ENCODE measurements around the gene C4orf17.

Gene C4orf17

DNA sequence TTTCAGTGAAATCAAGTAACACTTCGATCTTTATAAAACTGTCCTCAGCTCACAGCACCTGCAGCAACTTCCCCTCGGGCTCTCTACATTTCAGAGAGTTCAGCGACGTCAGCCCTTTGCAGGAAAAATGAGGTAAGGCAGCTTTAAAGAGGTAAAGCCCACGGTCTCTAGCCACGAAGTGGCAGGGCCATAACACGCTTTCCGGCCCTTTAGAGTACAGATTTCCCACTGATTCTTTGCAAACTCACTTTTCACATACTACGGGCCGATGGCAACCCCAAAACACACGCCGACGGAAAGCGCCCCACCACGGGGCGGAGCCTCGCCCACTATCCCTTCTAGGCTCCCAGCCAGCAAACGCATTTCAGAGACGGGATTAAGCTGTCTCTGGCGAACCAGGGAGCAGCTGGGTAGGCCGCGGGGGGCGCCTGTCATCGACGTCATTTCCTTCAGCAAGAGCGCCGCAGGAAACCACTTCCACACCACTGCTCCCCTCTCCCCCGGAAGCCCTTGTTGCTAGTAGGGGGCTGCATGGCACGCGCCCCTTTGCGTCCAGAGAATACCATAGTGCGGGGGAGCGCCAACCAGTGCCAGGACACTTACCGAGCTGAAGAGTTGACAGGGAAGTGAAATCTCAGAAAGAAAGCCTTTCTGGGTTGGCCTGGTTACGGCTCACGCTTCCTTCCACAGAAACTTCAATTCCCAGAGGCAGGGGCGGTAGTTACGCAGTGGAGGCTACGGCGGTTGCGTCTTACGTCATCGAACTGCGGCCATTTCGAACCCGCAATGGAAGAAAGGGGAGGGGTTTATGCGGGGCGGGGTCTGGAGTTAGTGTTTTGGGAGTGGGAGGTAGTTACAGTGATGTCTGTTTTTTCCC, 52.7 kb downstream of the C4orf17 start, which contains the start of gene TRMT10A:
Gene TRMT10A (minus strand): TSS at position 730 of the 877 bp plus-strand sequence. CDS start 4,701 bp downstream, outside the sequence.
- peak within 1 kb of the TSS; percentile 90 for H3K4me3 ChIP-seq (ENCODE audit: control insufficient read depth, low read depth, low read length)
- peak; percentile 89 for DNase-seq (ENCODE audit: low read depth)
- TF ChIP-seq, protein P1, sequence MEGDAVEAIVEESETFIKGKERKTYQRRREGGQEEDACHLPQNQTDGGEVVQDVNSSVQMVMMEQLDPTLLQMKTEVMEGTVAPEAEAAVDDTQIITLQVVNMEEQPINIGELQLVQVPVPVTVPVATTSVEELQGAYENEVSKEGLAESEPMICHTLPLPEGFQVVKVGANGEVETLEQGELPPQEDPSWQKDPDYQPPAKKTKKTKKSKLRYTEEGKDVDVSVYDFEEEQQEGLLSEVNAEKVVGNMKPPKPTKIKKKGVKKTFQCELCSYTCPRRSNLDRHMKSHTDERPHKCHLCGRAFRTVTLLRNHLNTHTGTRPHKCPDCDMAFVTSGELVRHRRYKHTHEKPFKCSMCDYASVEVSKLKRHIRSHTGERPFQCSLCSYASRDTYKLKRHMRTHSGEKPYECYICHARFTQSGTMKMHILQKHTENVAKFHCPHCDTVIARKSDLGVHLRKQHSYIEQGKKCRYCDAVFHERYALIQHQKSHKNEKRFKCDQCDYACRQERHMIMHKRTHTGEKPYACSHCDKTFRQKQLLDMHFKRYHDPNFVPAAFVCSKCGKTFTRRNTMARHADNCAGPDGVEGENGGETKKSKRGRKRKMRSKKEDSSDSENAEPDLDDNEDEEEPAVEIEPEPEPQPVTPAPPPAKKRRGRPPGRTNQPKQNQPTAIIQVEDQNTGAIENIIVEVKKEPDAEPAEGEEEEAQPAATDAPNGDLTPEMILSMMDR (IDR thresholded peaks at IDR 0.05; ENCODE audit: control insufficient read depth, insufficient read depth, low read depth, low read length, missing control alignments) = no peak

DNA sequence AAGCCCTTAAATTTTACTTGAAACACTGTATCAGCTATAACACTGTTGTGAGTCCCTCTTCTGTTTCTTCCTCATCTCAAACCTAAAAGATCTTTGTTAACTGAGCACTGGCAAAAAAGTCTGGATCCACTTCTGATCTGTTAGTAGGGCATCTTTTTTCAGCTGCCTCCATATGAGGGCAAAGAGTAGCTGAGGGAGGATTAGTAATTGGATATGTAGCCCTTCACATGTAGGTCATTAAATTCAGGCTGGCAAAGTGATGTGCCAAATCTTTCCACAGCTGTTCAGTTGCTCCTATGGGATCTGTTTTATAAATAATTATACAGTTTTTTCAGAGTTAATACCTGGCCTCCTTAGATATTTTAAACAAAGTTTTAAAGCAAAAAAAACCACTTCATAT, 54.1 kb downstream of the C4orf17 start:
- no peak for DNase-seq (ENCODE audit: low read depth)
- TF ChIP-seq, protein P1 (IDR thresholded peaks at IDR 0.05; ENCODE audit: control insufficient read depth, insufficient read depth, low read depth, low read length, missing control alignments) = no peak
- no peak overlapping the region for H3K4me3 ChIP-seq (ENCODE audit: control insufficient read depth, low read depth, low read length)

GRCh38 chr4:99571883-99572282, 61.1 kb downstream of the C4orf17 start:
- TF ChIP-seq, protein P1 (IDR thresholded peaks at IDR 0.05; ENCODE audit: control insufficient read depth, insufficient read depth, low read depth, low read length, missing control alignments) = no peak
- H3K4me3 ChIP-seq (ENCODE audit: control insufficient read depth, low read depth, low read length) = no peak overlapping the region
- DNase-seq (ENCODE audit: low read depth) = no peak

- TF ChIP-seq, protein P1 (IDR thresholded peaks at IDR 0.05; ENCODE audit: control insufficient read depth, insufficient read depth, low read depth, low read length, missing control alignments) = no peak
- no peak overlapping the region for H3K4me3 ChIP-seq (ENCODE audit: control insufficient read depth, low read depth, low read length)
- peak; percentile 35 for DNase-seq (ENCODE audit: low read depth)
Observed at GRCh38 chr4:99572527-99573240, 61.9 kb downstream of the C4orf17 start.

- no peak for DNase-seq (ENCODE audit: low read depth)
- H3K4me3 ChIP-seq (ENCODE audit: control insufficient read depth, low read depth, low read length) = no peak overlapping the region
- TF ChIP-seq, protein P1 (IDR thresholded peaks at IDR 0.05; ENCODE audit: control insufficient read depth, insufficient read depth, low read depth, low read length, missing control alignments) = no peak
Observed at GRCh38 chr4:99573735-99574368, 63.0 kb downstream of the C4orf17 start.

GRCh38 chr4:99574530-99575324, 63.9 kb downstream of the C4orf17 start, which contains the start of gene MTTP:
Gene MTTP (plus strand): TSS chr4:99574824. CDS start chr4:99574910, 86 bp downstream.
- no peak within 1 kb of the TSS for H3K4me3 ChIP-seq (ENCODE audit: control insufficient read depth, low read depth, low read length)
- DNase-seq (ENCODE audit: low read depth) = no peak
- TF ChIP-seq, protein P1 (IDR thresholded peaks at IDR 0.05; ENCODE audit: control insufficient read depth, insufficient read depth, low read depth, low read length, missing control alignments) = no peak
